HG03064 (cell line): ENCODE measurements around the gene DAZAP1.
"Not testable (repeated sequence)": the region's sequence is repeated elsewhere in the genome, so short reads cannot be mapped to it uniquely, and the experiment has no call there.

Experiments used
- ATAC-seq: cut with Tn5 transposase; IDR thresholded peaks from one replicate; pipeline ENCODE4 v1.9.1; 2021; ENCODE audit warnings: low read depth; ENCODE audit not compliant: unreplicated experiment

DAZAP1 gene

GRCh38 chr19:1438933-1439354 is 31.6 kb downstream of the DAZAP1 start:
- peak; percentile 7 for ATAC-seq

- not testable (repeated sequence) for ATAC-seq
These were observed 32.4 kb downstream of the DAZAP1 start for GRCh38 chr19:1439525-1440417.

GRCh38 chr19:1440418-1440801 is 33.0 kb downstream of the DAZAP1 start:
- no peak for ATAC-seq

GRCh38 chr19:1441022-1441426 is 33.6 kb downstream of the DAZAP1 start:
- no peak for ATAC-seq

- ATAC-seq = no peak
These were observed 34.5 kb downstream of the DAZAP1 start for GRCh38 chr19:1441677-1442438.

GRCh38 chr19:1445185-1445931 is 38.0 kb downstream of the DAZAP1 start:
- ATAC-seq = no peak

- no peak for ATAC-seq
These were observed 38.7 kb downstream of the DAZAP1 start for GRCh38 chr19:1445932-1446712.

GRCh38 chr19:1446713-1447481 is 39.5 kb downstream of the DAZAP1 start:
- ATAC-seq = no peak

- ATAC-seq = no peak
These were observed 40.1 kb downstream of the DAZAP1 start for GRCh38 chr19:1447504-1447903.

GRCh38 chr19:1447944-1448343 is 40.6 kb downstream of the DAZAP1 start:
- ATAC-seq = no peak

GRCh38 chr19:1449467-1450442 is 42.4 kb downstream of the DAZAP1 start, which contains the start of gene APC2:
Gene APC2, plus strand, starts transcription at chr19:1450121. Its CDS starts 2,881 bp downstream, at chr19:1453002.
- ATAC-seq = no peak

- no peak for ATAC-seq
These were observed 43.6 kb downstream of the DAZAP1 start for GRCh38 chr19:1450735-1451731.

GRCh38 chr19:1451916-1452801 is 44.8 kb downstream of the DAZAP1 start:
- ATAC-seq = no peak

GRCh38 chr19:1452802-1453524 is 45.6 kb downstream of the DAZAP1 start:
- ATAC-seq = no peak
